ENCODE data around the gene NEUROD2.

NEUROD2 gene

DNA sequence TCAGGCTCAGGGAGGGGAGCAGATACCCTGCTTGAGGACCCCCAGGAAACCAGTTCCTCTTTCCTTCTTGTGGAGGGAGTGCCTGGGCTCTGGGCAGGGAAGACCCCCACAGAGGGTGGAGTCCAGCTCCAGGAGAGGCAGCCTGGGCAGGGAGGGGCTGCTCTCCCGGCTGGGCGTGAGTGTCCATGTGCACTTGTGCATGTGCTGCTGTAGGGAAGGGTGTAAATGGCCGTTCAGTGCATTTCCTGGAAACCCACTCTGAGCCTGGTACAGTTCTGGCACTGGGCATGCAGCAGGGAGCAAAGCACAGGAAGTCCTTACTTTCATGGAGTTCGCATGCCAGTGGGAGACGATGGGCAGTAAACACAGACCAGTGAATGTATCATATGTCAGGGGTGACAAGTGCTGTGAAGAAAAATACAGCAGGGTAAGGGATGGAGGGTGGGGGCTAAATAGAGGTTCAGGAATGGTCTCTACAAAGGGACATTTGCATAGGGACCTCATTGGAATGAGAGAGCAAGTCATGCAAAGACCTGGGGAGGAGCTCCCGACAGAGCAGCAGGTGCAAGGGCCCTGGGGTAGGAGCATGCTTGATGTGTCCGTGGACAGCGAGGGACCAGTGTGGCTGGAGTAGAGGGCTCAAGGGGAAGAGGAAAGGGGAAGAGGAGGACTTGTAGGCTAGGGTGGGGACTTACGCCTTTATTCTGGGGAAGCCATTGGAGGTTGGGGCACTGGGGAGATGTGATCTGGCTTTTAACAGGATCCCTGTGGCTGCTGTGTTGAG, 34.8 kb upstream of the NEUROD2 start:
- Histone ChIP-seq H3K27me3 (no peaks in the 10 kb centered on the region), H3K9me3 (no peaks in the 10 kb centered on the region), H3K4me3 (ENCODE audit: low read depth in 1 of 2, low read length in 1 of 2) (no peak overlapping the region), H3K36me3 (peaks cover 5% of the 10 kb centered on the region), H3K4me1 (ENCODE audit: control insufficient read depth in 1 of 2, insufficient read depth in 1 of 2, low read depth in 1 of 2, low read length in 1 of 2) (peaks cover 45 to 47% of the 10 kb centered on the region in 2 experiments), H3K27ac (no peak overlapping the region)
- TF ChIP-seq, protein P1, sequence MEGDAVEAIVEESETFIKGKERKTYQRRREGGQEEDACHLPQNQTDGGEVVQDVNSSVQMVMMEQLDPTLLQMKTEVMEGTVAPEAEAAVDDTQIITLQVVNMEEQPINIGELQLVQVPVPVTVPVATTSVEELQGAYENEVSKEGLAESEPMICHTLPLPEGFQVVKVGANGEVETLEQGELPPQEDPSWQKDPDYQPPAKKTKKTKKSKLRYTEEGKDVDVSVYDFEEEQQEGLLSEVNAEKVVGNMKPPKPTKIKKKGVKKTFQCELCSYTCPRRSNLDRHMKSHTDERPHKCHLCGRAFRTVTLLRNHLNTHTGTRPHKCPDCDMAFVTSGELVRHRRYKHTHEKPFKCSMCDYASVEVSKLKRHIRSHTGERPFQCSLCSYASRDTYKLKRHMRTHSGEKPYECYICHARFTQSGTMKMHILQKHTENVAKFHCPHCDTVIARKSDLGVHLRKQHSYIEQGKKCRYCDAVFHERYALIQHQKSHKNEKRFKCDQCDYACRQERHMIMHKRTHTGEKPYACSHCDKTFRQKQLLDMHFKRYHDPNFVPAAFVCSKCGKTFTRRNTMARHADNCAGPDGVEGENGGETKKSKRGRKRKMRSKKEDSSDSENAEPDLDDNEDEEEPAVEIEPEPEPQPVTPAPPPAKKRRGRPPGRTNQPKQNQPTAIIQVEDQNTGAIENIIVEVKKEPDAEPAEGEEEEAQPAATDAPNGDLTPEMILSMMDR (IDR thresholded peaks at IDR 0.05), result no peak

DNA sequence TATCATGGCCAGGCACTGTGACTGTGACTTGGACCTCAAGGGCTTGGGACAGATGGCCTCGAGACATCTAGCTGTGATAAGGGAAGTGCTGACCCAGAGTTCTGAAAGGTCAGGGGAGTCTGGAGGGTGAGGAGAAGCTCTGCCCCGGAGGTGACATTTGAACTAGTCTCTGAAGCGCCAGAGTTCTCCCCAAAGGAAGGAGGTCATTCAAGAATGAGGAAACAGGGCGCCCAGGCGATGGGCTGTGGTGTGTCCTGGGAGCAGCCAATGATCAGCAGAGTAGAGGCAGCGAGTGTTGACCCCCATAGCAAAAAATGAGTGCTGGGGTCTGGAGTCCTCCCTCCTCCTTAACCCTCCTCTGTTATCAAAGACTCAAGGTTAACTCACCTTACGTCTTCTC, 34.2 kb upstream of the NEUROD2 start:
- Histone ChIP-seq H3K4me1 (ENCODE audit: control insufficient read depth in 1 of 2, insufficient read depth in 1 of 2, low read depth in 1 of 2, low read length in 1 of 2) (peaks cover 46 to 49% of the 10 kb centered on the region in 2 experiments), H3K9me3 (no peaks in the 10 kb centered on the region)

DNA sequence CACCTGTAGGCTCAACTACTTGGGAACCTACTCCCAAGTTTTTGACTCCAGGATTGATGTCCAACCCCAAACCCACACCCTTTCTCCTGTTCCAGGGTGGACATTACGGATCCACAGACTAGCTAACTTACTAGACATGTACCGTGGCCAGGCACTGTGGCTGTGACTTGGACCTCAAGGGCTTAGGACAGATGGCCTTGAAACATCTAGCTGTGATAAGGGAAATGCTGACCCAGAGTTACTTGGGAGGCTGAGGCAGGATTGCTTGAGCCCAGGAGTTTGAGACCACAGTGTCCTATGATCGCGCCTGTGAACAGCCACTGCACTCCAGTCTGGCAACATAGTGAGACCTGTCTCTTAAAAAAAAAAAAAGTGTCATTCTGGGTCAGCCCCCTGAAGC, 33.4 kb upstream of the NEUROD2 start:
- no peak overlapping the region for H3K4me3 ChIP-seq (ENCODE audit: low read depth in 1 of 2, low read length in 1 of 2)
- H3K27ac ChIP-seq, result no peak overlapping the region
- no peaks in the 10 kb centered on the region for H3K36me3 ChIP-seq
- peaks cover 54 to 56% of the 10 kb centered on the region in 2 experiments for H3K4me1 ChIP-seq (ENCODE audit: control insufficient read depth in 1 of 2, insufficient read depth in 1 of 2, low read depth in 1 of 2, low read length in 1 of 2)
- no peaks in the 10 kb centered on the region for H3K9me3 ChIP-seq
- TF ChIP-seq, protein P1 (IDR thresholded peaks at IDR 0.05), result no peak
- no peaks in the 10 kb centered on the region for H3K27me3 ChIP-seq

More for the DNA sequence above, 34.2 kb upstream of the NEUROD2 start:
- TF ChIP-seq, protein P1 (IDR thresholded peaks at IDR 0.05), result no peak
- Histone ChIP-seq H3K4me3 (ENCODE audit: low read depth in 1 of 2, low read length in 1 of 2) (no peak overlapping the region), H3K27me3 (no peaks in the 10 kb centered on the region), H3K36me3 (peaks cover 5% of the 10 kb centered on the region), H3K27ac (no peak overlapping the region)

DNA sequence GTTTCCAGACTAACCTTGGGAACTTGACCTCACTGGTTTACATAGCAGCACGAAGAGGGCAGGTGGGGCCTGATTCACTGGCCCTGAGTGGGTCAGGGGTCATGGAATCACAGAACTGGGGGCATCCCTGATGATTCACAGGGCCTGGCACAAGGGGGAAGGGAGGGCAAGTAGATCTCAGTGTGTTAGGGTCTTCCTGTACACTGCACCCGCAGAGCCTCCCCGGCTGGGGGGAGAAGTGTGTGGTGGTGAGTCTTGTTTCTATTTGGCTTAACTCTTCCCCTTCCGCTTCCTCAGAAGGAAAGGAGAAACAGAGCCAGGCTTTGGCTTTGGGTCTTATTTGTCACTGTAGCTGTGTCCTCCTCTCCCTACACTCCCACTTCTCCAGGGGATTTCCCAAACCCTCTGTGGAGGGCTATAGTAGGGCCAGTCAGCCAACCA, 32.9 kb upstream of the NEUROD2 start:
- Histone ChIP-seq H3K27me3 (no peaks in the 10 kb centered on the region), H3K4me1 (ENCODE audit: control insufficient read depth in 1 of 2, insufficient read depth in 1 of 2, low read depth in 1 of 2, low read length in 1 of 2) (peaks cover 58 to 61% of the 10 kb centered on the region in 2 experiments), H3K36me3 (no peaks in the 10 kb centered on the region), H3K27ac (no peak overlapping the region), H3K4me3 (ENCODE audit: low read depth in 1 of 2, low read length in 1 of 2) (no peak overlapping the region), H3K9me3 (no peaks in the 10 kb centered on the region)
- TF ChIP-seq, protein P1 (IDR thresholded peaks at IDR 0.05), result no peak

DNA sequence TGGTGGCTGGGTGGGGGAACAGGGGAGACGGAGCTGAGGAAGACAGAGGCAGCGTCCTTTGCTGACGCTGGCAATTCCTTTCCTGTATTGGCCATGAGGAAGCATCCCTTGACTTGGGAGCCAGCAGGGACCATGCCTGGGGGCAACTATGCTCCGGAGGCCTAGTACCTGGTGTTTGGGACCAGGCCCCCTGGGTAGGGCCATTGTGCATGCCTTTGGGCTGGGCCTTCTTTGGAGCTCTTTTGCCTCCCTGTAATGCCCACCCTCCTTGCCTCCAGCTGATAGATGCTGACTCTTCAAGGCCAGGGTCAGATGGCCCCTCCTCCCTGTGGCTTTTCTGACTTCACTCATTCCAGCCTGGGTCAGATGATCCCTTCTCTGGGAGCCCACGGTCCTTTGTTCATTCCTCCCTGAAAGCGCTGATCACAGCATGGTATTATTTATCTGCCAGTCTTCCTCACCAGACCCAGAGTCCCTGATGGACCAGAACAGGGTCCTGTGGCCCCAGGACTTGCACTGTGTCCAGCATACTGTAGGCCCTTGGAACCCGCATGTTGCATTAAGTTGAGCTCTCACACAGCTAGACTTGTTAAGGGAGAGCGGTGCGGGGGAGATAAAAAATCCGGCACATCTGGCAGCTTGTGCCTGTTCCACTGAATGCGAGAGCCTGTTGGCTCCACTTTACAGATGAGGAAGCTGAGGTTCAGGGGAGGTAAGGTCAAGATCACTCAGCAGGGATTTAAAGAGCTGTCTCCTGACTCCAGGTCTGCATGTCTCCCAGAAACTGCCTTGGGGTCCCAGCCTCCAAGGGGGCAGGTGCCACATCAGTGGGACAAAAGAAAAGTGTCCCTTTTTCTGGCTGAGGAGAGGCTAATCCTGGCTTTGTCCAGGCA, 32.1 kb upstream of the NEUROD2 start:
- no peak overlapping the region for H3K4me3 ChIP-seq (ENCODE audit: low read depth in 1 of 2, low read length in 1 of 2)
- no peak overlapping the region for H3K27ac ChIP-seq

More for the DNA sequence above, 32.1 kb upstream of the NEUROD2 start:
- no peaks in the 10 kb centered on the region for H3K36me3 ChIP-seq
- no peaks in the 10 kb centered on the region for H3K9me3 ChIP-seq
- no peaks in the 10 kb centered on the region for H3K27me3 ChIP-seq
- TF ChIP-seq, protein P1 (IDR thresholded peaks at IDR 0.05), result no peak
- H3K4me1 ChIP-seq (ENCODE audit: control insufficient read depth in 1 of 2, insufficient read depth in 1 of 2, low read depth in 1 of 2, low read length in 1 of 2), result peaks cover 66 to 69% of the 10 kb centered on the region in 2 experiments

Data from neutrophil (primary cell).